ENCODE measurements around the gene RUNX1.
"Not testable (repeated sequence)": the region's sequence is repeated elsewhere in the genome, so short reads cannot be mapped to it uniquely, and the experiment has no call there.

RUNX1 gene

DNA sequence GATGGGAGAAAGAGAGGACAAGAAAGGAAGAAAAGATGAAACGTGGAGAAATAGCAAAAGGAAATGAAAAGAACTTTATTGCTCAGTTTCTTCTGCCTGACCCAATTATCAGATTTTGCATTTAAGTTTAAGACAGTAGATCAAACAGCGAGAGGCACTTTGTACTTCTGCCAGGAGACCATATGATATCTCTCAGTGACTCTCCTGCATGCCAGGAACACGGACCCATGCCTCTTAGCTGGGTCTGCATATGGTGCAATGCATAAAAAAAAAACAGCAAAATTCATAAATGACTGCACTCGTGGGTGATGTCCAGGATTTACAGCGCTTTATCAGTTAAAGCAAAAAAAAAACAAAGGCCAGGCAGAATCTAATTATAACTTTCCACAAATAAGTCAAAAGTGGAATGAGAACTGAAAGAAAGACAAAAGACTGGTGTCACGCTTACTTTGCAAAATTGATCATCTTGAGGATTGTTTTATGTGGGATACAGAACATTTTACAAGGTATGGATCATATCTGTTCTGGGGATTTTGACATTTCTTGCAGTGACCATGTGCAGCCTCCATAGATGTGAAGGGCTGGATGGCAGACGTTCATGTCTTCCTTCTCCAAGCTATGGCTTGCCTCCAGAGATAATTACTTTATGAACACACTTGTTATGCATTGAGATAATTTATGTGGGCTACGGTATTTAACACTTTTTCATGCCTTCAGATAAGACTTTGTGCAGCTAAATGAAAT, 79.5 kb downstream of the RUNX1 start:
- H3K4me3 ChIP-seq (ENCODE audit: low read depth in 1 of 2, low read length in 1 of 2), result peak overlapping the region; percentile 25 to 37

DNA sequence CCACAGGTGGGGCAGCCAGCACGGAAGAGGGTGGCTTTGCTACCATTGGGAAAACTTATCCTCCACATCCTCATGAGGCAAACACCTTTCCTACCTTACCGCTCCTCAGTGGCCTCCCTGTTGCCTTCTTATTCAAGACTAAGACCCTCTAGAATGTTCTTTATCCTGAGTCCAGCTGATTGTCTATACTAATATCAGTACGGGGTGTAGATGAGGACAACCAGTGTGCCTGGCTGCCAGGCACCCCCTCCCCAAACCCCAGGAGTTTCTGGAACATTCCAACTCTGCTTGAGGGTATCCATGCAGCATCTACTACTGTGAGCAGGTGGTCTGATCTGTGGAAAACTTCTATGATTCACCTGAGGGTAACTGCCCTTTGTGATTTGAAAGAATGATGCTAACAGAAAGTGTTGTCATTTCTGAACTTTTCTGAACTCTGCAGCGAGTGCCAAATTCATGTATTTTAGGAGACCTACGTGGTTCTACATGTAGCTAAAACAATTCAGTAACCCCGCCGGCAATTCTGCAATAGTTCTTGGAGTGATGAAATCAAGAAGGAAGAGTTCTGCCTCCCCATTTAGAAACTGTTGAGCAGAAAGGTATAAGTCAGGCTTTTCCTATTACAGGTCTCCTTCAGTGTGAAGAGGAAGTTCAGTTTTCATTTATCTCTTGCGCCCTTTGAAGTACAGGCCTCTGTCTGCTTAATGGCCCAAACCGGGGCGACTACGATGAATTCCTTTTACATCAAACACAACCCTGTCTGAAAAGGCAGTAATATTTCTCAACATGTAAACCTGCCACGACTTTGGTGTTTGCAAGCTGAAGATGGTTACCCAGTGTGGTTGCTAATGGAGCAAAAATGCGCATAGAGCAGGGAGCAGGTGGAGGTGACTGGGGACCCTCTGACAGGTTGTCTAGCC, 80.4 kb downstream of the RUNX1 start:
- no peak for TF ChIP-seq CTCF (IDR thresholded peaks at IDR 0.05)
- Histone ChIP-seq H3K27me3 (no peaks in the 10 kb centered on the region), H3K27ac (peak overlapping the region; percentile 86), H3K9me3 (no peaks in the 10 kb centered on the region), H3K4me1 (ENCODE audit: control insufficient read depth in 1 of 2, insufficient read depth in 1 of 2, low read depth in 1 of 2, low read length in 1 of 2) (peaks cover 79 to 81% of the 10 kb centered on the region in 2 experiments), H3K36me3 (no peaks in the 10 kb centered on the region), H3K4me3 (ENCODE audit: low read depth in 1 of 2, low read length in 1 of 2) (peak overlapping the region; percentile 26 to 37)

More for the DNA sequence above, 79.5 kb downstream of the RUNX1 start:
- Histone ChIP-seq H3K9me3 (no peaks in the 10 kb centered on the region), H3K36me3 (no peaks in the 10 kb centered on the region), H3K27me3 (no peaks in the 10 kb centered on the region), H3K27ac (peak overlapping the region; percentile 86), H3K4me1 (ENCODE audit: control insufficient read depth in 1 of 2, insufficient read depth in 1 of 2, low read depth in 1 of 2, low read length in 1 of 2) (peaks cover 75 to 79% of the 10 kb centered on the region in 2 experiments)
- no peak for TF ChIP-seq CTCF (IDR thresholded peaks at IDR 0.05)

DNA sequence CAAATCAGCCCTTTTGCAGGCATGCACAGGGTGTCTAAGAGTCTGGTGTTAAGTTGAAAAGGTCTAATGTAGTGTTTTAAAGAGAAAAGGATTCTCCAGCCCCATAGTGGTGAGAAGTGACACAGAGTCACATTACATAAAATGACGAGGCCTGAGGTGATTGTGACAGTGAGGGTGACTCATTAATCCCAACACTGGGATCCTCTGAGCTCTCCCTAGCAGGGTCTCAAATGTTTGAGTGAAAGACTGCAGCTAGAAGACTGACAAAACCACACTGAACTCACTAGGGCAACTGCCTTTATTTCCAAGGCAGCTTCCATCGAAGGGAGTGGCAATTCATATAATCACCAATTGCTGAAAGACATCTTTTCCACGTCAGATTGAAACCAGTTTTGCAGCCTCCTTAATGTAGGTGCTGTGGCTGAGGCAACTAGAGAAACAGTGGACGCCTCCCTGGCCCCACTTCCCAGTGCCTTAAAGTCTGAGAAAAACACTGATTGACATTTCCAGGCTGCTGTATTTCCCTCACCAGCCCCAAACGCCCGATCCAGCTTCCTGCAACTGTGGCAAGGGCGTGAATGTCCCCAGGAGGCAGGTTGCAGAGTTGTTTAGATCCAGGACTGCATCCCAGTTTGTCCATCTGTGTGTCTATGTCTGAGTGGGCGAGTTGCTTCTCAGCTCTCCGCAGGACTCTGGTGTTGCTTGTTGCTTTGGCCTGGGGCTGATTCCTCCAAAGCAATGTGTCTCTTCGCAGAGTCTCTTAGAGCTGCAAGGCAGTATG, 81.4 kb downstream of the RUNX1 start:
- no peak overlapping the region for H3K4me3 ChIP-seq (ENCODE audit: low read depth in 1 of 2, low read length in 1 of 2)
- H3K4me1 ChIP-seq (ENCODE audit: control insufficient read depth in 1 of 2, insufficient read depth in 1 of 2, low read depth in 1 of 2, low read length in 1 of 2), result peaks cover 87 to 90% of the 10 kb centered on the region in 2 experiments
- no peak for TF ChIP-seq CTCF (IDR thresholded peaks at IDR 0.05)
- peak overlapping the region; percentile 86 for H3K27ac ChIP-seq
- no peaks in the 10 kb centered on the region for H3K9me3 ChIP-seq
- no peaks in the 10 kb centered on the region for H3K36me3 ChIP-seq
- H3K27me3 ChIP-seq, result no peaks in the 10 kb centered on the region

DNA sequence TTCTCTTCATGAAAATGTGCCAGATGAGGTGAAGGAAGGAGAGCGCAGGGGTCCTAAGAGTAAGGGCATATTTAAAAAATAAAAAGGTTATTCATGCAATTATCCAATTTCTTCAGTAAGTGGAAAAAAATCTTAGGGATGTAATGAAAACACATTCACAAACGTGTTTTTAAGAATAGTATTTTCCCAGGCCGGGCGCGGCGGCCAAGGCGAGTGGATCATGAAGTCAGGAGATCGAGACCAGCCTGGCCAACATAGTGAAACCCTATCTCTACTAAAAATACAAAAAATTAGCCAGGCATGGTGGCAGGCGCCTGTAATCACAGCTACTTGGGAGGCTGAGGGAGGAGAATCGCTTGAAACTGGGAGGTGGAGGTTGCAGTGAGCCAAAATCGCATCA, 82.2 kb downstream of the RUNX1 start:
- Histone ChIP-seq H3K4me1 (ENCODE audit: control insufficient read depth in 1 of 2, insufficient read depth in 1 of 2, low read depth in 1 of 2, low read length in 1 of 2) (peaks cover 90 to 91% of the 10 kb centered on the region in 2 experiments), H3K27ac (peak overlapping the region; percentile 59)
- H3K36me3 ChIP-seq; H3K9me3 ChIP-seq; H3K27me3 ChIP-seq; H3K4me3 ChIP-seq (ENCODE audit: low read depth in 1 of 2, low read length in 1 of 2): not testable (repeated sequence)

- TF ChIP-seq CTCF (IDR thresholded peaks at IDR 0.05), result no peak
- Histone ChIP-seq H3K36me3 (no peaks in the 10 kb centered on the region), H3K27ac (peak overlapping the region; percentile 59), H3K4me1 (ENCODE audit: control insufficient read depth in 1 of 2, insufficient read depth in 1 of 2, low read depth in 1 of 2, low read length in 1 of 2) (peaks cover 89 to 90% of the 10 kb centered on the region in 2 experiments), H3K4me3 (ENCODE audit: low read depth in 1 of 2, low read length in 1 of 2) (peak overlapping the region in 1 of 2 experiments; percentile 19), H3K9me3 (no peaks in the 10 kb centered on the region), H3K27me3 (no peaks in the 10 kb centered on the region)
Observed at GRCh38 chr21:34965200-34966174, 83.6 kb downstream of the RUNX1 start.
